OCI-LY7 (cell line): ENCODE results near the gene NDUFAF2. TPM values are rescaled to one million over a fixed set of nuclear protein-coding genes. Genes with fewer than 3 reads are reported as not detected.
A peak's percentile ranks its signal among the peaks of the same experiment; 100 is the strongest.

ENCODE experiments used
- BruUV-seq: library from RNA; stranded (reverse); fragments of 400-500 nt; replicated peaks from 2 replicates; lab custom pipeline; 2021; lab: Mats Ljungman, UMichigan
- CTCF ChIA-PET: fragments of 300-600 bp; sonication (Branson Sonifier 250); formaldehyde crosslinking; loops from one replicate; lab custom pipeline; 2022; ENCODE audit warnings: antibody characterized with exemption; ENCODE audit not compliant: unreplicated experiment; lab: Charles Lee
- POLR2A ChIA-PET: fragments of 300-600 bp; sonication (Branson Sonifier 250); formaldehyde crosslinking; loops from one replicate; lab custom pipeline; 2022; ENCODE audit warnings: antibody characterized with exemption; lab: Charles Lee
- DNase-seq: peaks from one replicate; pipeline ENCODE4 v3.0.0-alpha.2; 2015; ENCODE audit warnings: low spot score
- H2AFZ ChIP-seq: fragments of 200-600 bp; sonication (generic), shearing (Covaris generic); 2 replicates; pipeline ENCODE4 v1.6.1; 2014; ENCODE audit warnings: mild to moderate bottlenecking, antibody characterized with exemption, low read length, moderate library complexity
- H3K27ac ChIP-seq: fragments of 200-600 bp; sonication (generic); 2 replicates; pipeline ENCODE4 v1.5.1; 2014; ENCODE audit warnings: mixed run types, low read depth, mild to moderate bottlenecking, moderate library complexity, low read length, inconsistent platforms; ENCODE audit not compliant: poor library complexity, severe bottlenecking
- H3K36me3 ChIP-seq: fragments of 200-600 bp; sonication (generic); 2 replicates; pipeline ENCODE4 v1.6.1; 2014; ENCODE audit warnings: mild to moderate bottlenecking, antibody characterized with exemption, low read length, moderate library complexity, mixed read lengths; ENCODE audit not compliant: insufficient read depth
- H3K4me1 ChIP-seq: fragments of 200-600 bp; sonication (generic); 2 replicates; pipeline ENCODE4 v1.5.1; 2014; ENCODE audit warnings: mild to moderate bottlenecking, low read length; ENCODE audit not compliant: insufficient read depth, poor library complexity, severe bottlenecking
- H3K4me2 ChIP-seq: fragments of 200-600 bp; sonication (generic); 2 replicates; pipeline ENCODE4 v1.6.1; 2014; ENCODE audit warnings: mild to moderate bottlenecking, low read length
- H3K4me3 ChIP-seq: fragments of 200-600 bp; sonication (generic); 2 replicates; pipeline ENCODE4 v1.5.1; 2014; ENCODE audit warnings: mild to moderate bottlenecking, low read depth, low read length; ENCODE audit not compliant: poor library complexity, severe bottlenecking
- H3K79me2 ChIP-seq: fragments of 200-600 bp; sonication (generic); 2 replicates; pipeline ENCODE4 v1.6.1; 2016; ENCODE audit warnings: low read depth, mild to moderate bottlenecking, low read length, moderate library complexity, mixed read lengths; ENCODE audit not compliant: insufficient read depth
- H3K9me2 ChIP-seq: fragments of 200-600 bp; sonication (generic); 2 replicates; pipeline ENCODE4 v1.6.1; 2016; ENCODE audit warnings: mild to moderate bottlenecking, low read length, mixed read lengths; ENCODE audit not compliant: insufficient read depth
- H3K9me3 ChIP-seq: fragments of 200-600 bp; sonication (generic); 2 replicates; pipeline ENCODE4 v1.6.1; 2014; ENCODE audit warnings: mild to moderate bottlenecking, mixed run types, low read length, mixed read lengths
- H4K20me1 ChIP-seq: fragments of 200-600 bp; sonication (generic); 2 replicates; pipeline ENCODE4 v1.6.1; 2014; ENCODE audit warnings: mild to moderate bottlenecking, antibody characterized with exemption, low read length, moderate library complexity, mixed read lengths; ENCODE audit not compliant: insufficient read depth
- EZH2phosphoT487 ChIP-seq: fragments of 200-600 bp; sonication (generic); IDR thresholded peaks from 2 replicates; pipeline ENCODE4 v1.6.1; 2018; ENCODE audit warnings: low read depth, borderline replicate concordance, mild to moderate bottlenecking, mixed run types, antibody characterized with exemption, low read length, moderate library complexity, mixed read lengths
- intact Hi-C: fragments of 100-400 bp; cut with micrococcal nuclease; formaldehyde crosslinking; loops from one replicate; pipeline ENCODE4 v1.10.0; 2022; ENCODE audit not compliant: unreplicated experiment
- total RNA-seq, 2 experiments: library from RNA; depleted of rRNA in 1 of 2; stranded (reverse); fragments of >200 nt in 1 of 2; shearing (Covaris generic) in 1 of 2; gene quantifications; 2 replicates each; pipeline ENCODE4 v1.2.3, GENCODE V29; 2014 to 2022
- TF ChIP-seq, protein P1 (sequence below): fragments of 200-600 bp; sonication (generic); conservative IDR thresholded peaks from 2 replicates; pipeline ENCODE4 v1.5.1; 2014; ENCODE audit warnings: mild to moderate bottlenecking, antibody characterized with exemption, low read length, moderate library complexity, mixed read lengths

Gene NDUFAF2
- total RNA-seq, 2 experiments from 2014 or later, result 20.8 to 36.8 TPM

DNA sequence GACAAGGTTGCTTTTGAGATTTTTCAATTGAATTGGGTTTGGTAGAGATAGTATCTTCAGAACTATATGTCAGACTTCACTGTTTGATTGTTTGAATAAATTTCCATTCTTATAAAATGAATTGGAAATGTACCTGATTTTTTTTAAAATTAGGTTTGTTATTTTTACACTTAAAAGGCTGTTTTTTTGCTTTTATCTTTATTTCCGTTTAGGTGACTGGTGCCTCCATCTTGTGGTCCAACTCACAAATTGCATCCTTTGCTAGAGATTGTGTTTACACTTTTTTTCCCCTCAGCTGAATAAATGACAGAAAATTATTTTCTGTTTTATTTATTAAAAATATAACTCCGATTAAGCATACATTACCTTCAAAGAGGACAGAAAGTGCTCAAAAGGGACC, 15.6 kb downstream of the NDUFAF2 start:
- Histone ChIP-seq H3K4me3 (no peak overlapping the region), H3K79me2 (peaks cover 14% of the 10 kb centered on the region; the same call in 1 of the 2 replicates), H4K20me1 (peaks cover 13% of the 10 kb centered on the region; the same call in 1 of the 2 replicates), H3K9me3 (0 out of 2 replicates have a peak, but pooled peaks cover under 1% of the 10 kb centered on the region), H3K36me3 (no peaks in the 10 kb centered on the region), H3K9me2 (no peaks in the 10 kb centered on the region), H2AFZ (no peak overlapping the region), H3K4me1 (no peaks in the 10 kb centered on the region), H3K4me2 (peak overlapping the region; percentile 26; the same call in 1 of the 2 replicates), H3K27ac (no peak overlapping the region)
- intact Hi-C loops, result loop anchor here (1.0 kb wide), 1 partner anchor 698 kb away; no protein-coding TSS in a partner anchor
- no TSS peak for BruUV-seq
- CTCF ChIA-PET, result no interaction called here
- no peak for TF ChIP-seq EZH2phosphoT487
- TF ChIP-seq, protein P1, sequence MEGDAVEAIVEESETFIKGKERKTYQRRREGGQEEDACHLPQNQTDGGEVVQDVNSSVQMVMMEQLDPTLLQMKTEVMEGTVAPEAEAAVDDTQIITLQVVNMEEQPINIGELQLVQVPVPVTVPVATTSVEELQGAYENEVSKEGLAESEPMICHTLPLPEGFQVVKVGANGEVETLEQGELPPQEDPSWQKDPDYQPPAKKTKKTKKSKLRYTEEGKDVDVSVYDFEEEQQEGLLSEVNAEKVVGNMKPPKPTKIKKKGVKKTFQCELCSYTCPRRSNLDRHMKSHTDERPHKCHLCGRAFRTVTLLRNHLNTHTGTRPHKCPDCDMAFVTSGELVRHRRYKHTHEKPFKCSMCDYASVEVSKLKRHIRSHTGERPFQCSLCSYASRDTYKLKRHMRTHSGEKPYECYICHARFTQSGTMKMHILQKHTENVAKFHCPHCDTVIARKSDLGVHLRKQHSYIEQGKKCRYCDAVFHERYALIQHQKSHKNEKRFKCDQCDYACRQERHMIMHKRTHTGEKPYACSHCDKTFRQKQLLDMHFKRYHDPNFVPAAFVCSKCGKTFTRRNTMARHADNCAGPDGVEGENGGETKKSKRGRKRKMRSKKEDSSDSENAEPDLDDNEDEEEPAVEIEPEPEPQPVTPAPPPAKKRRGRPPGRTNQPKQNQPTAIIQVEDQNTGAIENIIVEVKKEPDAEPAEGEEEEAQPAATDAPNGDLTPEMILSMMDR, result peak; percentile 85
- POLR2A ChIA-PET, result interaction anchor here (0.7 kb wide), 1 partner anchor 22 kb away, joined by 3 read pairs; no protein-coding TSS in a partner anchor
- peak; percentile 31 for DNase-seq

DNA sequence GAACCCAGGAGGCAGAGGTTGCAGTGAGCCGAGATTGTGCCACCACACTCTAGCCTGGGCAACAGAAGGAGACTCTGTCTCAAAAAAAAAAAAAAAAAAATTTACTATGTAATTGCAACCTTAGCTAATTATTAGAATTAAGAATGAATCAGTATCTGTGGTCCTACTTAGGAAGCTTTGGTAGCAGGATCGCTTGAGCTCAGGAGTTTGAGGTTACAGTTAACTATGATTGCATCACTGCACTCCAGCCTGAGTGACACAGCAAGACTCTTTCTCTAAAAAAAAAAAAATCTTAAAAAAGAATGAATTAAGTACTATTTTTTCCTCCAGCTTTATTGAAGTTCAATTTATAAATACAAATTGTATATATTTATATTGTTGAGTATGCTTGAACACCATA, 16.7 kb downstream of the NDUFAF2 start:
- DNase-seq, result no peak
- Histone ChIP-seq H3K27ac (no peak overlapping the region), H3K36me3 (no peaks in the 10 kb centered on the region), H3K79me2 (peaks cover 17% of the 10 kb centered on the region; the same call in 1 of the 2 replicates), H4K20me1 (peaks cover 13% of the 10 kb centered on the region; the same call in 1 of the 2 replicates), H2AFZ (no peak overlapping the region), H3K4me3 (no peak overlapping the region), H3K4me1 (no peaks in the 10 kb centered on the region), H3K9me3 (0 out of 2 replicates have a peak, but pooled peaks cover 11% of the 10 kb centered on the region), H3K4me2 (no peak overlapping the region), H3K9me2 (no peaks in the 10 kb centered on the region)
- intact Hi-C loops, result no loop called here
- no peak for TF ChIP-seq EZH2phosphoT487
- ChIA-PET CTCF (no interaction called here), POLR2A (interaction anchor here (0.6 to 1.0 kb wide), 5 partner anchors 9 to 385 kb away, joined by 3 to 5 read pairs (median 3); partner anchors contain the start of gene DEPDC1B)
- BruUV-seq, result no TSS peak

DNA sequence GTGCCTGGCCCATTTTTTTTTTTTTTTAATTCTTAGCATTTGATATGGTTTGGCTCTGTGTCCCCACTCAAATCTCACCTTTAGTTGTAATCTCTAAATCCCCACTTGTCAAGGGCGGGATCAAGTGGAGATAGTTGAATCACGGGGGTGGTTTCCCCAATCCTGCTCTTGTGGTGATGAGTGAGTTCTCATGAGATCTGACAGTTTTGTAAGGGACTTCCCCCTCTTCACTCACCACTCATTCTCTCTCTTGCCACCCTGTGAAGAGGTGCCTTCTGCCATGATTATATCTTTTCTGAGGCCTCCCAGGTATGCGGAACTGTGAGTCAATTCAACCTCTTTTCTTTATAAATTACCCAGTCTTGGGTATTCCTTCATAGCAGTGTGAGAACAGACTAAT, 27.2 kb downstream of the NDUFAF2 start:
- POLR2A ChIA-PET, result no interaction called here

More for the DNA sequence above, 27.2 kb downstream of the NDUFAF2 start:
- Histone ChIP-seq H3K79me2 (0 out of 2 replicates have a peak, but pooled peaks cover 5% of the 10 kb centered on the region), H3K4me3 (no peak overlapping the region), H2AFZ (no peak overlapping the region), H3K36me3 (no peaks in the 10 kb centered on the region), H3K27ac (no peak overlapping the region), H3K4me2 (no peak overlapping the region), H4K20me1 (no peaks in the 10 kb centered on the region), H3K9me2 (no peaks in the 10 kb centered on the region; the same call in 1 of the 2 replicates), H3K9me3 (0 out of 2 replicates have a peak, but pooled peaks cover 10% of the 10 kb centered on the region), H3K4me1 (no peaks in the 10 kb centered on the region)
- intact Hi-C loops, result no loop called here
- CTCF ChIA-PET, result no interaction called here
- TF ChIP-seq EZH2phosphoT487, result no peak
- TF ChIP-seq, protein P1, result no peak
- BruUV-seq, result no TSS peak
- DNase-seq, result no peak
